GM12892 (cell line): ENCODE data around the gene OXSR1.

Experiments used
- POLR2A ChIP-seq: IDR thresholded peaks from 2 replicates; pipeline ENCODE4 v1.6.1; 2011; ENCODE audit warnings: low read depth, low read length, control low read depth
- TAF1 ChIP-seq: IDR thresholded peaks from 2 replicates; pipeline ENCODE4 v1.6.1; 2011; ENCODE audit warnings: low read depth, mild to moderate bottlenecking, control low read depth, low read length, borderline replicate concordance

DNA sequence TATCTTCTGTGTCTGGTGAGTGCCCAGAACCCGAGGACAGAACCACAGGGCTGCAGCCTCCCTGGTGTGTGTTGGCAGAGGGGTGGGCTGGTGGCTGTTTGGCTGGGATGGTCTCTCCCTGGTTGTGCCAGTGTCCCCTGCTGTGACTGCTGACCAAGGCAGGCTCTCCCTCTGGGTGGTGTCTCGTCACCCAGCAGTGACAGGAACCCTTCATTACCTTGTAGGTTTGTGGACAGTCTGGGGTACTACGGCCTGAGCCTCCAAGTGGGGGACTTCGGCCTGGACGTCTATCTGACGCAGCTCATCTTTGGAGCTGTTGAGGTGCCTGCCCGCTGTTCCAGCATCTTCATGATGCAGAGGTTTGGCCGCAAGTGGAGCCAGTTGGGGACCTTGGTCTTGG lies 110.3 kb downstream of the OXSR1 start:
- TF ChIP-seq TAF1 (no peak), POLR2A (no peak)
